NB4 (cell line): Measurements from ENCODE around the gene SLC7A4.
"Not testable (repeated sequence)": the region's sequence is repeated elsewhere in the genome, so short reads cannot be mapped to it uniquely, and the experiment has no call there.

ENCODE experiments used
- DNase-seq: peaks from one replicate; pipeline ENCODE4 v3.0.0; 2010; ENCODE audit warnings: low read depth
- H3K4me3 ChIP-seq: one replicate; pipeline ENCODE4 v1.5.1; 2011; ENCODE audit warnings: mild to moderate bottlenecking, low read depth, low read length, moderate library complexity
- CTCF ChIP-seq: IDR thresholded peaks from one replicate; pipeline ENCODE4 v1.5.1; 2012; ENCODE audit warnings: low read depth, low read length
- MAX ChIP-seq: IDR thresholded peaks from 2 replicates; pipeline ENCODE4 v1.6.1; 2011; ENCODE audit warnings: low read depth, low read length
- MYC ChIP-seq: IDR thresholded peaks from 2 replicates; pipeline ENCODE4 v1.6.1; 2011; ENCODE audit warnings: low read depth, low read length
- POLR2A ChIP-seq: IDR thresholded peaks from 2 replicates; pipeline ENCODE4 v1.6.1; 2011; ENCODE audit warnings: mild to moderate bottlenecking; ENCODE audit not compliant: insufficient read length; ENCODE audit errors: extremely low read depth

SLC7A4 gene

GRCh38 chr22:21009638-21010425, 22.5 kb downstream of the SLC7A4 start:
- no peak for TF ChIP-seq CTCF
- no peak overlapping the region for H3K4me3 ChIP-seq
- DNase-seq: peak; percentile 77

- not testable (repeated sequence) for DNase-seq, H3K4me3 ChIP-seq
Observed at GRCh38 chr22:21009208-21009607, 23.2 kb downstream of the SLC7A4 start.

- H3K4me3 ChIP-seq: no peak overlapping the region
- TF ChIP-seq MYC: no peak
- TF ChIP-seq CTCF: no peak
- no peak for TF ChIP-seq MAX
- TF ChIP-seq POLR2A: no peak
- no peak for DNase-seq
Observed at GRCh38 chr22:21003782-21004181, 28.6 kb downstream of the SLC7A4 start.

- TF ChIP-seq POLR2A (peak; percentile 72), CTCF (no peak), MAX (peak; percentile 84)
- peak within 1 kb of the TSS; percentile 88 for H3K4me3 ChIP-seq
- DNase-seq: peak; percentile 97
Observed at GRCh38 chr22:21001601-21002325, 30.6 kb downstream of the SLC7A4 start, which contains the start of gene THAP7. Gene THAP7, minus strand, starts transcription at chr22:21002118. Its CDS starts 207 bp downstream, at chr22:21001911.

GRCh38 chr22:21000987-21001600, 31.3 kb downstream of the SLC7A4 start:
- DNase-seq: no peak
- peak overlapping the region; percentile 88 for H3K4me3 ChIP-seq
- no peak for TF ChIP-seq MYC
- no peak for TF ChIP-seq CTCF

- peak overlapping the region; percentile 88 for H3K4me3 ChIP-seq
- DNase-seq: no peak
- TF ChIP-seq POLR2A: no peak
- TF ChIP-seq MAX: no peak
- no peak for TF ChIP-seq MYC
- TF ChIP-seq CTCF: no peak
Observed at GRCh38 chr22:21000207-21000986, 32.0 kb downstream of the SLC7A4 start.
